Nephron progenitor cell (in vitro differentiated cells): ENCODE measurements around the gene NR2F1-AS1.

Experiments used
- DNase-seq: peaks from one replicate; pipeline ENCODE4 v3.0.0; 2021
- H3K27ac Mint-ChIP-seq: 2 replicates; pipeline ENCODE4 v1.8.0; 2021; ENCODE audit warnings: mild to moderate bottlenecking, moderate library complexity, mixed read lengths
- H3K27me3 Mint-ChIP-seq: 2 replicates; pipeline ENCODE4 v1.8.0; 2021; ENCODE audit warnings: mild to moderate bottlenecking, low read depth, mixed read lengths; ENCODE audit not compliant: poor library complexity
- H3K36me3 Mint-ChIP-seq: 2 replicates; pipeline ENCODE4 v1.8.0; 2021; ENCODE audit warnings: low read depth, mixed read lengths
- H3K4me1 Mint-ChIP-seq: 2 replicates; pipeline ENCODE4 v1.8.0; 2021; ENCODE audit warnings: mixed read lengths
- H3K4me3 Mint-ChIP-seq: 2 replicates; pipeline ENCODE4 v1.8.0; 2021; ENCODE audit warnings: mild to moderate bottlenecking, moderate library complexity, mixed read lengths
- H3K9me3 Mint-ChIP-seq: 2 replicates; pipeline ENCODE4 v1.8.0; 2021; ENCODE audit warnings: mild to moderate bottlenecking, moderate library complexity, mixed read lengths
- TF ChIP-seq, protein P1 (sequence below): fragments of 200-600 bp; sonication (generic); IDR thresholded peaks from 2 replicates; pipeline ENCODE4 v1.5.0; 2021; ENCODE audit warnings: antibody characterized with exemption

NR2F1-AS1 gene

DNA sequence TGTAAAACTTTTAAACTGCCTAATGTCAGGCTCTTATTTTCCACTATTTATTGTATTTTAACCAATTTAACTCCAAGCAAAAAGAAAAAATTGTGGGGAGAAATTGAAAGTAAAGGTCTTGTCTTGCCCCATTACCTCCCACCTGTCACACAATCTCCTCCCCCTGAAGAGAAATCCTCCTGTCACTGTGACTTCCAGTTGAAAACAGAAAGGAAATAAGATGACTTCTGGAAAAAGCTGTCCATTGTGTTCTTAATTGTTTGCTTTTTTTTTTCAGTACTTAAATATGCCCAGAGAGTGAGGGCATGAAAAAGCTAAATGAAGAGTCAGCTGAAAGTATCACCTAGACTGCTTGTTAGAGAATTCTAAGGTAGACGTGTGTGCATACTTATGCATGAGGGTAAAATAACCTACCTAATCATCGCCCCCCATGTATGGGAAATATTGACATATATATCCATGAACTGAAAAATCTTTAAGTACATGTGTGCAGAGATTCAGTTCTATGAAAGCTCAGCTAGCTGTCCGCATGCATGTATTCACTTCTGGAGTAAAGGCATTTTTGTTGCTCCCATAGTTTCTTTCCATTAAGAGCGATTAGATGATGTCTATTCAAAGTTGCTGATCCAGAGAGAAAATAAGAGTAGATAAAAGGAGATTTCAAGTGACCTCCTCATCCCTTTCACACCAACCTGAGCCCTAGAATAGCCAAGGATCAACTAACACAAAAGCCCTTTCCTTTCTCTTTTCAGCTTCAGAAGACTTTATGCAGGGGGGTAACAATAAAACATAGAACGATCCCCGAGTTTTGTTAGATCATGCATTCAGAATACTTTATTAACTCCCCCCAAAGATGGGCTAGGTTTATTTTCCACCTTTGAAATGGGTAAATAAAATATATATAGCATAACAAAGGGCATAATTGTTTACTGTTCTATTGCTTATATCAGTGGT is 5.3 kb downstream of the NR2F1-AS1 start:
- TF ChIP-seq, protein P1, sequence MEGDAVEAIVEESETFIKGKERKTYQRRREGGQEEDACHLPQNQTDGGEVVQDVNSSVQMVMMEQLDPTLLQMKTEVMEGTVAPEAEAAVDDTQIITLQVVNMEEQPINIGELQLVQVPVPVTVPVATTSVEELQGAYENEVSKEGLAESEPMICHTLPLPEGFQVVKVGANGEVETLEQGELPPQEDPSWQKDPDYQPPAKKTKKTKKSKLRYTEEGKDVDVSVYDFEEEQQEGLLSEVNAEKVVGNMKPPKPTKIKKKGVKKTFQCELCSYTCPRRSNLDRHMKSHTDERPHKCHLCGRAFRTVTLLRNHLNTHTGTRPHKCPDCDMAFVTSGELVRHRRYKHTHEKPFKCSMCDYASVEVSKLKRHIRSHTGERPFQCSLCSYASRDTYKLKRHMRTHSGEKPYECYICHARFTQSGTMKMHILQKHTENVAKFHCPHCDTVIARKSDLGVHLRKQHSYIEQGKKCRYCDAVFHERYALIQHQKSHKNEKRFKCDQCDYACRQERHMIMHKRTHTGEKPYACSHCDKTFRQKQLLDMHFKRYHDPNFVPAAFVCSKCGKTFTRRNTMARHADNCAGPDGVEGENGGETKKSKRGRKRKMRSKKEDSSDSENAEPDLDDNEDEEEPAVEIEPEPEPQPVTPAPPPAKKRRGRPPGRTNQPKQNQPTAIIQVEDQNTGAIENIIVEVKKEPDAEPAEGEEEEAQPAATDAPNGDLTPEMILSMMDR, result no peak
- peak overlapping the region; percentile 77 for H3K4me3 Mint-ChIP-seq
- DNase-seq, result no peak
- H3K9me3 Mint-ChIP-seq, result no peaks in the 10 kb centered on the region
- H3K27me3 Mint-ChIP-seq, result peaks cover 51% of the 10 kb centered on the region
- H3K4me1 Mint-ChIP-seq, result peaks cover 86% of the 10 kb centered on the region
- H3K36me3 Mint-ChIP-seq, result no peaks in the 10 kb centered on the region
- no peak overlapping the region for H3K27ac Mint-ChIP-seq

- peaks cover 88% of the 10 kb centered on the region for H3K4me1 Mint-ChIP-seq
- no peaks in the 10 kb centered on the region for H3K9me3 Mint-ChIP-seq
- TF ChIP-seq, protein P1, result no peak
- H3K4me3 Mint-ChIP-seq, result peak overlapping the region; percentile 77
- H3K27me3 Mint-ChIP-seq, result peaks cover 58% of the 10 kb centered on the region
- no peaks in the 10 kb centered on the region for H3K36me3 Mint-ChIP-seq
- peak overlapping the region; percentile 60 for H3K27ac Mint-ChIP-seq
- no peak for DNase-seq
Observed at GRCh38 chr5:93574491-93575305, 6.3 kb downstream of the NR2F1-AS1 start.

GRCh38 chr5:93573354-93574351 is 7.4 kb downstream of the NR2F1-AS1 start:
- peak; percentile 39 for DNase-seq
- Mint-ChIP-seq H3K4me1 (peaks cover 96% of the 10 kb centered on the region), H3K4me3 (peak overlapping the region; percentile 77), H3K9me3 (no peaks in the 10 kb centered on the region), H3K36me3 (peaks cover 7% of the 10 kb centered on the region), H3K27ac (peak overlapping the region; percentile 95), H3K27me3 (peaks cover 68% of the 10 kb centered on the region)
- TF ChIP-seq, protein P1, result no peak

DNA sequence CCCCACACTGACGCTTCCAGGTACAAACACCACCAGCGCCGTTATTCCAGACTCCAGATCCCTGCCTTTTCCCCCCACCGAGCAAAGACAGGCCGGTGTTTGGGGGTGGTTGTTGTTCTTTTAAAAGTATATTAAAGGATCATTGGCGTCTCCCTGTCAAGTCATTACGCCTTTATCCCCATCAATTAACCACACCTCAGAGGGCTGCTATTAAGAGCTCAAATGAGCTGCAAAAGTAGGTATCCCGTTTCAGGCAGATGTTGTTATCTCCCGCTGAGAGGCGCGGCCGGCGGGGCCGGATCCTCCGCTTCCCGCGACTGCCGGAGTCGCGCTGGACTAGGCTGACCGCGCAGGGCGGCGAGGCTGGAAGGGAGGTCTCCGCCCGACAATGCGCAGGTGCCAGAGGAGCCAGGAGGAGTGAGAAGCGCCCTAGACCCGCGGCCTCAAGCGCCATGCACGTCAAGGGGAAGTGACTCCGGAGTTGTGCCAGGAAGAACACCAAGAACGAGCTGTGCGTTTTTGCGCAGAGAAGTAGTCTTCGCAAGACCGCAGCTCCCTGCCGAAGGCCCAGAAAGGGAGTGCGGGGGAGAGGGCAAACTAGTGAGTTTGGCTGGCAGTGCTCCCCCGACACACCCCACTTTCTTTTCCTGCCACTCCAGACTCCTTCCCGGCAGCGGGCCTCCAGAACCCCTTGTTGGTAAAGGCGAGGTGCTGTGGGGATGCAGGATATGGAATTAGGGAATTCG is 8.2 kb downstream of the NR2F1-AS1 start:
- Mint-ChIP-seq H3K27ac (peak overlapping the region; percentile 95), H3K4me1 (peaks cover 92% of the 10 kb centered on the region), H3K9me3 (no peaks in the 10 kb centered on the region), H3K4me3 (peak overlapping the region; percentile 77), H3K36me3 (peaks cover 7% of the 10 kb centered on the region), H3K27me3 (peaks cover 72% of the 10 kb centered on the region)
- TF ChIP-seq, protein P1, result no peak
- DNase-seq, result peak; percentile 77

- Mint-ChIP-seq H3K27me3 (peaks cover 71% of the 10 kb centered on the region), H3K36me3 (peaks cover 7% of the 10 kb centered on the region)
- peak; percentile 57 for DNase-seq
Observed at GRCh38 chr5:93572101-93572607, 8.9 kb downstream of the NR2F1-AS1 start.

More at GRCh38 chr5:93572101-93572607, 8.9 kb downstream of the NR2F1-AS1 start:
- TF ChIP-seq, protein P1, result no peak
- H3K9me3 Mint-ChIP-seq, result no peaks in the 10 kb centered on the region
- H3K27ac Mint-ChIP-seq, result peak overlapping the region; percentile 95
- peak overlapping the region; percentile 77 for H3K4me3 Mint-ChIP-seq
- peaks cover 90% of the 10 kb centered on the region for H3K4me1 Mint-ChIP-seq
